Ectodermal cell (in vitro differentiated cells): ENCODE results near the gene CFAP100.

Experiments
- H3K27ac ChIP-seq: 2 replicates; pipeline ENCODE4 v1.7.0; 2013; ENCODE audit warnings: mild to moderate bottlenecking, low read depth, low read length; ENCODE audit not compliant: insufficient read depth, poor library complexity, severe bottlenecking
- H3K27me3 ChIP-seq: 2 replicates; pipeline ENCODE4 v1.7.0; 2013; ENCODE audit warnings: mild to moderate bottlenecking, low read length; ENCODE audit not compliant: insufficient read depth, control insufficient read depth, poor library complexity, severe bottlenecking
- H3K36me3 ChIP-seq: one replicate; pipeline ENCODE4 v1.7.0; 2013; ENCODE audit warnings: low read length; ENCODE audit not compliant: control insufficient read depth, insufficient read depth
- H3K4me1 ChIP-seq: one replicate; pipeline ENCODE4 v1.7.0; 2013; ENCODE audit warnings: low read length; ENCODE audit not compliant: control insufficient read depth, insufficient read depth
- H3K4me3 ChIP-seq: 2 replicates; pipeline ENCODE4 v1.7.0; 2013; ENCODE audit warnings: low read depth, low read length, control low read depth; ENCODE audit not compliant: insufficient read depth
- H3K9me3 ChIP-seq: 2 replicates; pipeline ENCODE4 v1.7.0; 2013; ENCODE audit warnings: mild to moderate bottlenecking, low read length, moderate library complexity; ENCODE audit not compliant: control insufficient read depth
- WGBS, 2 experiments: methylation state at CpG; one replicate each; pipeline ENCODE4 v1.1.7; 2013; ENCODE audit warnings: missing lambda C conversion rate in 2 of 2; 5-methylcytosine and 5-hydroxymethylcytosine counted together

Gene CFAP100

DNA sequence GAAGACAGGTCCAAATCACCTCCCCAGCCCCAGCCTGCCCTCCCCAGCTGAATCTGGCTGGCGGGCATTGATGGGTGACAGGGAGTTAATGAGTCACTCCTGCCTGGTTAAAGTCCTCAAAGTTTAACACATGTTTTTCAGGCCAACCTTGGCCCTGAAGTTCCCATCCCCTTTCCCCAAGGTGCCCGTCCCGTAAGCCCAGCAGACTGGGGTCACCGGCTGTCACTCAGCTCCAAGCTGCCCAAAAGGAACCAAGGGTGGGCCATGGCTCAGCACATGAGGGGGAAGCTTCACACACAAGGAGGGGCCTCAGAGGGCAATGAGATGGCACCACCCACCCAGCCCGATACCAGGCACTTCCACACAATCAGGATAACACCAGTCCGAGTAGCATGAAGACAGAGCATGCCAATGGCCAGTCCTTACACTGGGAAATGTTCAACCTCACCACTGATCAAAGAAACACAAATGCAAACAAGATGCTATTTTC, 27.3 kb upstream of the CFAP100 start:
- Histone ChIP-seq H3K9me3 (no peaks in the 10 kb centered on the region), H3K27me3 (no peaks in the 10 kb centered on the region), H3K36me3 (no peaks in the 10 kb centered on the region), H3K27ac (no peak overlapping the region), H3K4me3 (no peak overlapping the region), H3K4me1 (no peaks in the 10 kb centered on the region)
- WGBS, 2 experiments: 93 to 96% methylated on average over 6 of the region's 6 CpGs

DNA sequence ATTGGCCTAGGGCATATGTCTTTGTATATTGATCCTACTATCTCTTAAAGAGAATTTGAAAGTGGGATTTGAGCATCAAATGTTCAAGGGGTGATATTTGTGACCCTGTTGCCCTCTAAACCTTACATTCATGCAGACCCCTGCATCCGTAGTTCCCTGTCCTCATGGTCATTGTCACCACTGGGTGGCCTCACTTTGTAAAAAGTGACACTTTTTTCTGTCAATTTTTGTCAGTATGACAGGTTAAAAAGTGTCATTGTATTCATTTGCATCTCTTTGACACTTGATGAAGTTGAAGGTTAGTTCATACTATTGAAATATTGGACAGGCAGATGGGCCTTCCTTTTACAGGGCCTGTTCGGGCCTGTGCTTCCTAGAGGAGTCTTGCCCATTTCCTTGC, 25.2 kb upstream of the CFAP100 start:
- Histone ChIP-seq H3K27me3 (no peaks in the 10 kb centered on the region), H3K4me3 (no peak overlapping the region), H3K27ac (no peak overlapping the region), H3K9me3 (no peaks in the 10 kb centered on the region), H3K36me3 (no peaks in the 10 kb centered on the region), H3K4me1 (no peaks in the 10 kb centered on the region)
- 88 to 95% methylated on average over 2 of the region's 2 CpGs for WGBS, 2 experiments

DNA sequence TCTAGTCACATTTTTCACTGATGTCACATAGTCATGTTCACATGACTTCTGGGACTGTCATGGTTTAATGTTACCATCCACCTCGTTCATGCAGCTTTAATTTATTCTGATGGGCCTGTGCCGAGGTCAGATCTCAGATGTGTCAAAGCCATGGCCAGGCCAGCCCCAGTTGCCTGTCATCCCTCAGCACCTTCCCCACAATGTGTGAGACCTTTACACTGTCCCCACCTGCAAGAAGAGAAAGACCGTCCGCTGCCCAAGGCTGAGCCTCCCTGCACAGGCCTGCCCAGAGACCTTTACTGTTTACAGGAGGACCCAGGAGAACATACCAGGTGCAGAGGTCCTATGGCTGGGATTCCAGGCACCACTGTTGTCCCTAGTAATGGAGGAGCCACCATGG, 24.7 kb upstream of the CFAP100 start:
- H3K9me3 ChIP-seq: no peaks in the 10 kb centered on the region
- no peak overlapping the region for H3K27ac ChIP-seq
- H3K4me1 ChIP-seq: no peaks in the 10 kb centered on the region
- H3K27me3 ChIP-seq: no peaks in the 10 kb centered on the region
- H3K4me3 ChIP-seq: no peak overlapping the region
- no peaks in the 10 kb centered on the region for H3K36me3 ChIP-seq
- WGBS, 2 experiments: 89 to 94% methylated on average over 4 of the region's 4 CpGs

DNA sequence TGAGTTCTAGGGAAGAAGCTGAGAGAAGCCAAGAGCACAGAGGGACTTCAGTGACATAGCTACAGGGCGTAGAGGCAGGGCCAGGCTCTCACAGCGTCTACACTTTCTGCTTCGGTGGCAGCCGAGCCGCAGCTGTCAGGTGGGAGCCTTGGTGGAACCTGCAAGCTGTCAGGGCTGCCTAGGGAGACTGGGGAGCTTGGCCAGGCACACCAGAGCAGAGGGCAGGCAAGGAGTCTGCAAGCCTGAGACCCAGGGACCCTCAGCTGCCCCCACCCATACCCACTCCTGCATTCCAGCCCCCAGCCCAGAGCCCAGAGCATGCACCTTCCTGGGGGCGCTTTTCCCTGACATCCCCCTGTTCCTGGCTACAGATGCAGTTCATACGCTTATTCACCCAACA, 24.1 kb upstream of the CFAP100 start:
- H3K27ac ChIP-seq: no peak overlapping the region
- H3K9me3 ChIP-seq: no peaks in the 10 kb centered on the region
- no peaks in the 10 kb centered on the region for H3K4me1 ChIP-seq
- 93% methylated on average over 7 of the region's 7 CpGs for WGBS, 2 experiments
- H3K4me3 ChIP-seq: no peak overlapping the region
- no peaks in the 10 kb centered on the region for H3K27me3 ChIP-seq
- no peaks in the 10 kb centered on the region for H3K36me3 ChIP-seq

DNA sequence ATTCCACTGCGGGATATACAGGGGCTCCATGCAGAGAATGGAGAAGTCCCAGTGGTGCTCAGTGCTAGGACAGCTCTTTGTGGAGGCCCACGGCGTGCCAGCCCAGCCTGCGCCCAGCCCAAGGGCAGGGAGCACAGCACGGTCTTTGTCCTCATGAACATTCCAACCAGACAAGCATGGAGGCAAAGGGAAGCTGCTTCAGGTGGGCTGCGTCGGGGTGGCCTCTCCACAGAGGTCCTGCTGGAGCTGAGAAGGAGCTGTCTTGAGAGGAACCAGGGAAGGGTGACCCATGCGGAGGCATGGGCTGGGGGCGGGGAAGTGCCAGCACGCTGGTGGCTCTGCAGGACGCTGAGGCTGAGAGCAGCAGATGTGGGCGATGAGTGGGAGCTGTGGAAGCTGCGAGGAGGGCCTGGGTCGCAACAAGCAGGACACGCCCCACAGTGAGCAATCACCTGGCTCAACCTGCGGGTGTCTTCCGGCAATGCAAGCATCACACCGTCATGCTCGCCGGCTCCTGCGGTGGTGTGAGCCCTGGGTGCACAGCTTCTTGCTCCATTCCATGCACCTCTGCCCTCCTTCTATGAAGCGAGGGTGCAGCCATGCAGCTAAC, 23.5 kb upstream of the CFAP100 start:
- WGBS, 2 experiments: 93 to 95% methylated on average over 22 of the region's 22 CpGs
- Histone ChIP-seq H3K9me3 (no peaks in the 10 kb centered on the region), H3K36me3 (no peaks in the 10 kb centered on the region), H3K4me3 (no peak overlapping the region), H3K27me3 (no peaks in the 10 kb centered on the region), H3K27ac (no peak overlapping the region), H3K4me1 (peaks cover 5% of the 10 kb centered on the region)

DNA sequence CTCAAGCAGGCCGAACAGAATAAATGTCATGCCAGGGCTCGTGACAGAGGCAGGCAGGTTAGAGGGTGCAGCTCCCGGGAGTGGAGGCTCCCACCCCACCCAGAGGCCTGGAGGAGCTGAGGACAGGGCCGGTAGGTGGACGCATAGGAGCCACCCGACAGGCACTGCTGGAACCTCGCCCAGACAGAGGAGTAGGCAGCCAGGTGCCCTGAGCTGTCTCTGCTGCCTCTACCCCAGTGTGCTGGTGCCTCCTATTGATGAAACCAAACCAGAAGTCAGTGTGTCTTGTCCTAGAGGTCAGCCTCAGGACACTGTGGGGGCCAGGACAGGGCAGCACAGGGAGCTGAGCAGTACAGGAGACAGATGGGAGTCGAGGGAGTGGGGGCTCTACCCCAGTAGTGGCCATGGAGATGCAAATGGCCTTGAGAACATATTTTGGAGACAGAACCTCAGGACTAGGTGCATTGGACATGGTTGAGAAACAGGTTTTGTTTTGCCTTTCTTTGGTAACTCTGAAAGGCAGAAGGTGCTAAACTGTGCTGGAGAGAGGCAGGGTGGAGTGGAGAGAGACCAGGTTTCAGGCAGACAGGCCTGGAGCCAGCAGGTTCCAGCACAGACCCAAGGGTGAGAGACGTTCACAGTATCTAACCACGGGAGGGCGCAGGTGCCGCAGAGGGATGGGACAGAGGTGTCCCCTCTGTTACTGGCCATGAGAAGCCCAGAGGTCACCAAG, 22.1 kb upstream of the CFAP100 start:
- H3K4me1 ChIP-seq: peaks cover 7% of the 10 kb centered on the region
- 90 to 92% methylated on average over 12 of the region's 12 CpGs for WGBS, 2 experiments
- no peaks in the 10 kb centered on the region for H3K9me3 ChIP-seq
- no peaks in the 10 kb centered on the region for H3K27me3 ChIP-seq
- no peak overlapping the region for H3K4me3 ChIP-seq
- H3K36me3 ChIP-seq: no peaks in the 10 kb centered on the region
- no peak overlapping the region for H3K27ac ChIP-seq

DNA sequence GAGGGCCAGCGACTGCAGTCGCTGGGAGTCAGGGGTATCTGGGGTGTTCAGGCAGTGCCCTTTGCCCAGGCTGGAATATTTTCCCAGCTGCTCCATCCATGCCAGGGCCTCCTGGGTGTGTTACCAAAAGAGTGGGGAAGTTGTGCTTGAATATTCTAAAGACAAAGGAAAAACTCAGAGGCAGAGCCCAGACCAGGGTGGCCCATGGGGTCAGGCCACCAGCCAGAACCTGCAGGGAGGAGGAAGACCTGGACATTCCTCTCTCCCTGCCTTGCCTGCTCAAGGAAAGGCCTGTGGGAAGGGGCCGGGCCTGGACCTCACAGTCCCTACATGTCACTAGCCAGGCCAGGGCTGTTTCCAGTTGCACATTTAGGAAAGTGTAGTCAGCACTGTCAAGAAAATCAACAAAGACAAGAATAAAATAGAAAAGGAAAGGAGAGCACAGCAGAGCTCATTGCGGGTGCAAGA, 21.5 kb upstream of the CFAP100 start:
- 87 to 93% methylated on average over 4 of the region's 4 CpGs for WGBS, 2 experiments
- no peaks in the 10 kb centered on the region for H3K36me3 ChIP-seq
- H3K4me3 ChIP-seq: no peak overlapping the region

DNA sequence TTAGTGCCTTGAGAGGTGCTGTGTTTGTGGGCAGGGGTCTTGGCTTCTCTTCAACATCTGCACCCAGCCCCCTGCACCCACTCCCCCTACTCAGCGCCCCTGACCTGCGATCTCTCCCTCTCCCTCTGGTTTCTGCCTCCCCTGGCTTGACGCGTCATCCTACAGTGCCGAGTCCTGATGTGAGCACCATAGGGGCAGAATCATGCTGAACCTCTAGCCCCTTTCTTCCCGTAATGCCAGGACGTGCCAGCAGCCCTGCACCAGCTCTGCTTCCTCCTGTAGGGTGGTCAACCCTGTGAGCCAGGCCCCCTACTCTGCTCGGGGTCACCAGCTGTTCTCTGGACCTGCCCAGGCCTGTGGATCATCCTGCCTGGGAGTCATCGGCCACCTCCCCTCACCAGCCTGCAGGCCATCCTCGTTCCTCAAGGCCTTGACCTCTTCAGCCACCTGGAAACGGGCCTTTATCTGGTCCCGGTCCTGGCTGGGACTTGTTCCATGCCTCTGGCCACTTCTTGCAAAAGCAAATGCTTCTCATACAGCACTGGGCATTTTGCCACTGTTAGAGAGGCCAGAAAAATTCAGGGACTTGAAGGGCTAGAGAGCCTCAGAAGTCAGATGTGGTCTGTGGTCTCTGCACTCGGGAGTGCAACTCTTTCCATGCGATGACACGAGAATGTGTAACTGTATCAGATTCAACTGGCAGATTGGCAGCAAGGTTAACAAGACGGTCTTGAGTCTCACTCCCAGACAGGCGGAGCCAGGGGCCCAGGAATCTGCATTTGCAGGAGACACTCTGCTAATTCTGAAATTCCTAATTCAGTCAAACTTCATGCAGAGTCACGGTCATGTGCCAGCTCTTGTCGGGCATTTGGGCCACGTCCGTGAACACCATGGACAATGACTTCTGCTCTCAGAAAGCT, 20.8 kb upstream of the CFAP100 start:
- 93% methylated on average over 21 of the region's 21 CpGs for WGBS, 2 experiments
- Histone ChIP-seq H3K4me3 (no peak overlapping the region), H3K4me1 (peaks cover 7% of the 10 kb centered on the region), H3K27ac (no peak overlapping the region), H3K27me3 (no peaks in the 10 kb centered on the region), H3K9me3 (no peaks in the 10 kb centered on the region), H3K36me3 (no peaks in the 10 kb centered on the region)

More for the DNA sequence above, 21.5 kb upstream of the CFAP100 start:
- H3K4me1 ChIP-seq: peaks cover 7% of the 10 kb centered on the region
- H3K9me3 ChIP-seq: no peaks in the 10 kb centered on the region
- no peak overlapping the region for H3K27ac ChIP-seq
- no peaks in the 10 kb centered on the region for H3K27me3 ChIP-seq

DNA sequence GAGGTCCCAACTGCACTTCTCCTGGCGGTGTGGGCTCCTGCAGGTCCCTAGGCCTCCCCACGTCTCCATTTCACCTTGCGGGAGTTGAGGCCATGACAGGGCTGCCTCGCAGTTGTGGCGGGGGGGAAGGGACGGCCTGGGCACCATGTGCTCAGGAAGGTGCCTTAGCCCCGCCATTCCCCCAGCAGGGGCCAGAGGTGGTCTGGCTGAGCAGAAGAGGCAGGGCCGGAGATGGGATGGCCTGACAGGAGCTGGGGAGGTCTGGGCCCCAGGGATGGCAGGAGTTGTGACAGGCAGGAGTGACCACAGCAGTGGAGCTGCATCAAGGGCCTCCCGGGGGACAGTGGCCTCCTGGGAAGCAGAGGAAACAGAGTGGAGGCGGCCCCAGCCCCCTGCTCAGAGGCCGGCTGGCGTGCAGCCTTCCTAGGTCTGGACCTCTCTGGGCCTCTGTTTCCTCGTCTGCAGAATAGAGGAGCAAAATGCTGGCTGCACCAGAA, 18.8 kb upstream of the CFAP100 start:
- H3K9me3 ChIP-seq: no peaks in the 10 kb centered on the region

DNA sequence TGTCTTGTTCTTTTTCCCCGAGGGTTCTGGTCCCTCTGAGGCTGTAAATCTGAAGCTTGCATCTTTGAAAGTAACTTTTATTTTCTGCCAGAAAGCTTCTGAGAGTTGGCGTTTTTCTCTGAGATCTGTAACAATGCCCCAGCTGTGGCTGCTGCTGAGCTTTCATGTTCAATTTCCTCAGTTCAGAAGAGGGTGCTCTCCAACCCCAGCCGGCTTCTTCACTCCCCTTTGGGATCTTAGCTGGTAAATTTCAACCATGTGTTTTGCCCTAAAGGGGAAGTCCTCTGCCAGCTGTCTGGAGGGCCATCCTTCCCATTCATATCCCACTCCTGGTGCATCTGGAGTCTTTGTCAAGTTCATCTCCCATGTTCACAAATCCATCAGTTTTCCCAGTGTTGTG, 18.3 kb upstream of the CFAP100 start:
- no peaks in the 10 kb centered on the region for H3K9me3 ChIP-seq
- no peaks in the 10 kb centered on the region for H3K27me3 ChIP-seq
- H3K36me3 ChIP-seq: no peaks in the 10 kb centered on the region
- no peak overlapping the region for H3K4me3 ChIP-seq
- H3K27ac ChIP-seq: no peak overlapping the region
- peaks cover 7% of the 10 kb centered on the region for H3K4me1 ChIP-seq
- 55 to 58% methylated on average over 3 of the region's 3 CpGs for WGBS, 2 experiments

More for the DNA sequence above, 18.8 kb upstream of the CFAP100 start:
- Histone ChIP-seq H3K27me3 (no peaks in the 10 kb centered on the region), H3K4me3 (no peak overlapping the region), H3K36me3 (no peaks in the 10 kb centered on the region), H3K27ac (no peak overlapping the region), H3K4me1 (peaks cover 7% of the 10 kb centered on the region)
- WGBS, 2 experiments: 80 to 81% methylated on average over 13 of the region's 13 CpGs
